Fibroblast of pulmonary artery (primary cell): ENCODE data around the gene MS4A4A.
"Not testable (repeated sequence)": the region's sequence is repeated elsewhere in the genome, so short reads cannot be mapped to it uniquely, and the experiment has no call there.

ENCODE experiments used
- DNase-seq: peaks from one replicate; pipeline ENCODE4 v3.0.0-alpha.2; 2010; ENCODE audit warnings: low read depth
- H3K4me3 ChIP-seq: replicated peaks from 2 replicates; pipeline ENCODE4 v1.5.1; 2011; ENCODE audit warnings: low read depth, mild to moderate bottlenecking, control low read depth, low read length, moderate library complexity
- TF ChIP-seq, protein P1 (sequence below): IDR thresholded peaks from 2 replicates; pipeline ENCODE4 v1.5.1; 2011; ENCODE audit warnings: mild to moderate bottlenecking, control low read depth, low read length, inconsistent platforms; ENCODE audit errors: missing control alignments

MS4A4A gene

GRCh38 chr11:60274416-60274815 is 6.0 kb upstream of the MS4A4A start:
- no peak overlapping the region for H3K4me3 ChIP-seq
- no peak for DNase-seq
- TF ChIP-seq, protein P1, sequence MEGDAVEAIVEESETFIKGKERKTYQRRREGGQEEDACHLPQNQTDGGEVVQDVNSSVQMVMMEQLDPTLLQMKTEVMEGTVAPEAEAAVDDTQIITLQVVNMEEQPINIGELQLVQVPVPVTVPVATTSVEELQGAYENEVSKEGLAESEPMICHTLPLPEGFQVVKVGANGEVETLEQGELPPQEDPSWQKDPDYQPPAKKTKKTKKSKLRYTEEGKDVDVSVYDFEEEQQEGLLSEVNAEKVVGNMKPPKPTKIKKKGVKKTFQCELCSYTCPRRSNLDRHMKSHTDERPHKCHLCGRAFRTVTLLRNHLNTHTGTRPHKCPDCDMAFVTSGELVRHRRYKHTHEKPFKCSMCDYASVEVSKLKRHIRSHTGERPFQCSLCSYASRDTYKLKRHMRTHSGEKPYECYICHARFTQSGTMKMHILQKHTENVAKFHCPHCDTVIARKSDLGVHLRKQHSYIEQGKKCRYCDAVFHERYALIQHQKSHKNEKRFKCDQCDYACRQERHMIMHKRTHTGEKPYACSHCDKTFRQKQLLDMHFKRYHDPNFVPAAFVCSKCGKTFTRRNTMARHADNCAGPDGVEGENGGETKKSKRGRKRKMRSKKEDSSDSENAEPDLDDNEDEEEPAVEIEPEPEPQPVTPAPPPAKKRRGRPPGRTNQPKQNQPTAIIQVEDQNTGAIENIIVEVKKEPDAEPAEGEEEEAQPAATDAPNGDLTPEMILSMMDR = no peak

DNA sequence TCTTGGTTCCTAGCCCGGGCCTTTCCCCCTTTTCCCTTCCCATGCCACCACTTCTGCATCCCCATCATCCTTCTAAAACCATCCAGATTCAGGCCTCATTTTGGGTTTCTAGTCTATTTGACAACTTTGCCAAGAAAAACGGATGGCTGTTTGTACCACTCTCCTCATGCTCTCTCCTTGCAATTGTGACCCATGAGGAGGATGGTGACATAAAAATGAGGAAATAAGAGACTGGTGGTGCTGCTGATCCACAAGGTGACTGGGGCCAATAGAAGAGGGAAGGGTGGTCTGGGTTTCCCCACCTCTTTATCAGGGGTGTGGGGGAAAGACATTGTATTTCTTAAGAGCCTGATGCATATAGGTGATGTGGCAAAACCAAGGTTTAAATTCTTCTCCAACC is 1.0 kb downstream of the MS4A4A start:
- no peak overlapping the region for H3K4me3 ChIP-seq
- TF ChIP-seq, protein P1 = no peak
- no peak for DNase-seq

GRCh38 chr11:60282286-60282685 is 1.8 kb downstream of the MS4A4A start:
- DNase-seq = no peak
- TF ChIP-seq, protein P1 = no peak

GRCh38 chr11:60285411-60286126 is 5.1 kb downstream of the MS4A4A start:
- DNase-seq, H3K4me3 ChIP-seq: not testable (repeated sequence)

More at GRCh38 chr11:60282286-60282685, 1.8 kb downstream of the MS4A4A start:
- H3K4me3 ChIP-seq = no peak overlapping the region

GRCh38 chr11:60288531-60288930 is 8.1 kb downstream of the MS4A4A start:
- DNase-seq = no peak
- TF ChIP-seq, protein P1 = no peak
- H3K4me3 ChIP-seq = no peak overlapping the region

GRCh38 chr11:60292145-60292544 is 11.7 kb downstream of the MS4A4A start:
- TF ChIP-seq, protein P1 = no peak
- no peak overlapping the region for H3K4me3 ChIP-seq
- DNase-seq = no peak

DNA sequence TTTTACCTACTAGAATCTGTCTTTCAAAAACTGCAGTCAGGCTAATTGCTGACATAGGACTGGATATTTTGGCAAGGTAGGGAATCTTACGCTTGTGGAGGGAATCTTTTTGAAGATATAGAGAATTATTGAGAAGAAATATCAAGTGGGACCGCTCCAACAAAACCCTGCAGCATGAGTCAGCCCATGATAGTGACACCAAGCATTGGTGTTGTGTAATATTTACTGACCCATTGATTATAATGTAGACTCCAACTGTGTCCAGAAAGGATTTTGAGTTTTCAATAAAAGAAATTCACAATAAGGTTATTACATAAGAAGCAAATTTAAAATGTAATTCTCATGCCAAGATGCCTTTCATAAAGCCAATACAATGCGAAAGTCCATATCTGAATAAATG is 20.7 kb downstream of the MS4A4A start:
- H3K4me3 ChIP-seq = no peak overlapping the region
- no peak for DNase-seq
- TF ChIP-seq, protein P1 = no peak

- DNase-seq, H3K4me3 ChIP-seq: not testable (repeated sequence)
Observed at GRCh38 chr11:60301884-60302283, 21.4 kb downstream of the MS4A4A start.
